Cardiac muscle cell (in vitro differentiated cells and primary cell): ENCODE measurements around the gene ZCCHC12. TPM values are rescaled to one million over a fixed set of nuclear protein-coding genes. Genes with fewer than 3 reads are reported as not detected.
A peak's percentile ranks its signal among the peaks of the same experiment; 100 is the strongest.

ENCODE experiments used
- DNase-seq, 2 donors: peaks; one replicate each; pipeline versions ENCODE4 v3.0.0 to v3.0.0-alpha.2; 2010 to 2017; ENCODE audit warnings: low read depth in 1 of 2, low spot score in 1 of 2
- H3K27ac ChIP-seq: fragments of 200-600 bp; sonication (generic); 2 replicates; pipeline ENCODE4 v1.5.1; 2016
- H3K27me3 ChIP-seq: fragments of 200-600 bp; sonication (generic); 2 replicates; pipeline ENCODE4 v1.6.0; 2016; ENCODE audit warnings: control low read depth
- H3K36me3 ChIP-seq: fragments of 200-600 bp; sonication (generic); 2 replicates; pipeline ENCODE4 v1.5.1; 2016; ENCODE audit warnings: control low read depth
- H3K4me1 ChIP-seq: fragments of 200-600 bp; sonication (generic); 2 replicates; pipeline ENCODE4 v1.8.1; 2017; ENCODE audit warnings: low read depth, mild to moderate bottlenecking, mixed run types
- H3K4me3 ChIP-seq: fragments of 200-600 bp; sonication (generic); 2 replicates; pipeline ENCODE4 v1.5.1; 2016; ENCODE audit warnings: mild to moderate bottlenecking
- H3K9me3 ChIP-seq: fragments of 200-600 bp; sonication (generic); 2 replicates; pipeline ENCODE4 v1.5.1; 2017; ENCODE audit warnings: low read depth, mild to moderate bottlenecking, control low read depth
- polyA plus RNA-seq: library from polyadenylated mRNA; unstranded; fragments of >200 nt; fragmentation: Nextera tagmentation; extraction: Ambion mirVana; gene quantifications from 2 replicates; pipeline ENCODE4 v1.2.1, GENCODE V29; 2016
- total RNA-seq: library from RNA; depleted of rRNA; stranded (reverse); fragments of >200 nt; gene quantifications from 2 replicates; pipeline ENCODE4 v1.2.3, GENCODE V29; 2016
- TF ChIP-seq, protein P1 (sequence below): IDR thresholded peaks from 2 replicates; pipeline ENCODE4 v1.5.1; 2012; ENCODE audit warnings: low read depth, mild to moderate bottlenecking, low read length

ZCCHC12 gene
- total and polyA plus RNA-seq, 2 experiments from 2014 or later: 1.1 to 2.5 TPM

DNA sequence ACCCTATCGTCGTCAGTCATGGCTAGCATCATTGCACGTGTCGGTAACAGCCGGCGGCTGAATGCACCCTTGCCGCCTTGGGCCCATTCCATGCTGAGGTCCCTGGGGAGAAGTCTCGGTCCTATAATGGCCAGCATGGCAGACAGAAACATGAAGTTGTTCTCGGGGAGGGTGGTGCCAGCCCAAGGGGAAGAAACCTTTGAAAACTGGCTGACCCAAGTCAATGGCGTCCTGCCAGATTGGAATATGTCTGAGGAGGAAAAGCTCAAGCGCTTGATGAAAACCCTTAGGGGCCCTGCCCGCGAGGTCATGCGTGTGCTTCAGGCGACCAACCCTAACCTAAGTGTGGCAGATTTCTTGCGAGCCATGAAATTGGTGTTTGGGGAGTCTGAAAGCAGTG, 1.6 kb downstream of the ZCCHC12 start:
- DNase-seq: no peak
- Histone ChIP-seq H3K9me3 (no peaks in the 10 kb centered on the region), H3K36me3 (no peaks in the 10 kb centered on the region), H3K4me1 (no peaks in the 10 kb centered on the region), H3K27ac (no peak overlapping the region), H3K4me3 (no peak overlapping the region), H3K27me3 (peaks cover 54% of the 10 kb centered on the region)
- TF ChIP-seq, protein P1, sequence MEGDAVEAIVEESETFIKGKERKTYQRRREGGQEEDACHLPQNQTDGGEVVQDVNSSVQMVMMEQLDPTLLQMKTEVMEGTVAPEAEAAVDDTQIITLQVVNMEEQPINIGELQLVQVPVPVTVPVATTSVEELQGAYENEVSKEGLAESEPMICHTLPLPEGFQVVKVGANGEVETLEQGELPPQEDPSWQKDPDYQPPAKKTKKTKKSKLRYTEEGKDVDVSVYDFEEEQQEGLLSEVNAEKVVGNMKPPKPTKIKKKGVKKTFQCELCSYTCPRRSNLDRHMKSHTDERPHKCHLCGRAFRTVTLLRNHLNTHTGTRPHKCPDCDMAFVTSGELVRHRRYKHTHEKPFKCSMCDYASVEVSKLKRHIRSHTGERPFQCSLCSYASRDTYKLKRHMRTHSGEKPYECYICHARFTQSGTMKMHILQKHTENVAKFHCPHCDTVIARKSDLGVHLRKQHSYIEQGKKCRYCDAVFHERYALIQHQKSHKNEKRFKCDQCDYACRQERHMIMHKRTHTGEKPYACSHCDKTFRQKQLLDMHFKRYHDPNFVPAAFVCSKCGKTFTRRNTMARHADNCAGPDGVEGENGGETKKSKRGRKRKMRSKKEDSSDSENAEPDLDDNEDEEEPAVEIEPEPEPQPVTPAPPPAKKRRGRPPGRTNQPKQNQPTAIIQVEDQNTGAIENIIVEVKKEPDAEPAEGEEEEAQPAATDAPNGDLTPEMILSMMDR: no peak

DNA sequence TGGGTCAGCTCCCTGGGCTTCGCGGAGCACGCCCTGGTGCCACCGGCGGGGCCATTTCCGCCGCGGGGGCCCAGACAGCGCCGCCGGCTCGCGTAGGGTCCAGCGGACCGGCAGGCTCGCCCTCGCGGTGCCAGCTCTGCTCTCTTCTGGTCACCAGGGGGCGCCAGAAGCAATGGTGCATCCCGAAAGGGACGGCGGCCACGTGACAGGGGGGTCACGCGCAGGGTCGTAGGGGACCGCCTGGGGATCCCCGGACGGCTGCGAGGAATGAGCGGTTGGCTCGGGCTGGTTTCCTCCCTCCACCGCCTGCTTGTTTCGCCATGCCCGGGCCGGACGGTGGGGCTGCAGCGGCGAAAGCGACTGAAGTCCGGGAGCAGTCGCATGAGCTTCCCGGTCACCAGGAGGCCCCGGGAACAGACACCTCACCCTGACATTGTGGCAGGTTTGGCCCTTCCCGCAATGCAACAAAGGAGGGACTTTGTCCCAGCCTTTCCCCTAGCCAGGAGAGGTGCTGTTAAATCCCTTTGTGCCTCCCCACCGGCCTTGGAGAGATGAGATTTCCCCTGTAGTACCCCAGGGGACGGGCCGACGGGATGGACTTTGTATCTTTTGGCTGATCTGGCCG, 15.8 kb downstream of the ZCCHC12 start:
- peak; percentile 65 to 71 for DNase-seq
- H3K9me3 ChIP-seq: no peaks in the 10 kb centered on the region
- no peak overlapping the region for H3K27ac ChIP-seq
- no peaks in the 10 kb centered on the region for H3K36me3 ChIP-seq
- TF ChIP-seq, protein P1: peak; percentile 50
- no peaks in the 10 kb centered on the region for H3K27me3 ChIP-seq
- H3K4me3 ChIP-seq: peak overlapping the region; percentile 26
- H3K4me1 ChIP-seq: no peaks in the 10 kb centered on the region

DNA sequence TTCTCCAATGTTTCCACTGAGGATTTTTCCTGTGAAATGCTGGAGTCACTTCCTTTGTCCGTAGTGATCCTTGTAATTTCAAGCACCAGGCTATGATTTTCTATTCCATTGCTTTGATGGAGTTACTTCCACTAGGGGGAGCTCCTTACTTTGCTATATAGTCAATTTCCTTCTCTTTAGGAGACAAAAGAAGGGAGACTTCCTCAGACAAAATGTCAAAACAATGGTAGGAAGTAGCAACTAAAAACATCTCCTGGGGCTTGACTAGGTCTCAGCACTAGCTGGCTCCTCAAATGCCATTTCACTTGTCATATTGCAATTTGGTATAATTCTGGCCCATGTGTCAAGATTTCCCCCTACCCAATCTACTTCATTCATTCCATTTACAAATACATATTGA, 24.1 kb downstream of the ZCCHC12 start:
- peak; percentile 61 to 68 for DNase-seq
- TF ChIP-seq, protein P1: peak; percentile 60

DNA sequence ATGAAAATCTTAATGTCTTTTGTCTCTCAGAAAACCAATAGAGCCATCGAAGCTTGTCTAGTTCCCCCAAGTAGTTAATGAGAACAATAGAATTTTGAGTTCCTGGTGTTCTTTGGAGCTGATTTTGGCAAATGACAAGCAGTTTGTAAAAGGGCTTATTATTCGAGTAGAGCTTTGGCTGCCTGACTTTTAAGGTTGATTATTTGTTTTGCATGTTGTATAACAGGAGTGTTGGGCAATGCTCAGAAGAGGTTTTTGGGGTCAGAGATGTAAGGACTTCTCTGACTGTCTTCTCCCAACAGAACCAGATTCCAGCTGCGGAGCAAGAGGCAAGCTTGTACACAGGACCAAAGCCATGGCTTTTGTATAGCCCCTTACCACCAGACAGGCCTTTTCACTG, 30.0 kb downstream of the ZCCHC12 start:
- H3K36me3 ChIP-seq: no peaks in the 10 kb centered on the region
- TF ChIP-seq, protein P1: no peak
- H3K27me3 ChIP-seq: no peaks in the 10 kb centered on the region

More for the DNA sequence above, 24.1 kb downstream of the ZCCHC12 start:
- Histone ChIP-seq H3K36me3 (no peaks in the 10 kb centered on the region), H3K27ac (no peak overlapping the region), H3K9me3 (no peaks in the 10 kb centered on the region), H3K27me3 (no peaks in the 10 kb centered on the region), H3K4me1 (no peaks in the 10 kb centered on the region), H3K4me3 (no peak overlapping the region)

DNA sequence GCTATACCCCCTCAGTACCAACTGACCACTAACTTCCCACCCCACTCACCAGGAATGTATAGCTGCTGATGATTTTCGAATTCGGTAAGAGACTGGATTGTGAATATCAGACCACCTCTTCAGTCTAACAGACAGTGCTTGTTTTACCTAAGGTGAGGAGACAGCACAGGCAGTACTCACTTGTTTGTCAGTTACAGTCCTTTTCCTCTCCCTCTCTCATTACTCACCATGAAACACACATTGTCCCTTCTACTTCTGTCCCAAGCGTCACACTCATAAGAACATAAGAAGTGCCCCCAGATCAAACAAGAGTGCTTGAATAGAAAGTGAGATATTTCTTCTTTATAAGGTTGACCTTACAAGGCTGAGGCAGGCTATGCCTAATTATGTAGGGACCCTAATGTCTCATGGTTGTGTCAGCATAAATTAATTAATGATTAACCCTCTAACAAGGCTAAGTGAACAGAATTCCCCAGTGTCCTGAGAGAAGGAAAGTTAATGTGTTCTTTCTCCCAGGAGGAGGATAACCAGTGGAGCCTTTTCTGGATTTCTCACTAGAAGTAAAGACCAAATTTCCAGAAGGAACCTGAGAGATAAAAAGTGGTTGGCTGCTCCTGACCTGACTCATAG, 32.2 kb downstream of the ZCCHC12 start:
- Histone ChIP-seq H3K27ac (no peak overlapping the region), H3K27me3 (no peaks in the 10 kb centered on the region), H3K4me3 (no peak overlapping the region), H3K36me3 (no peaks in the 10 kb centered on the region), H3K9me3 (no peaks in the 10 kb centered on the region), H3K4me1 (no peaks in the 10 kb centered on the region)
- DNase-seq: no peak
- TF ChIP-seq, protein P1: no peak

More for the DNA sequence above, 30.0 kb downstream of the ZCCHC12 start:
- no peak overlapping the region for H3K4me3 ChIP-seq
- no peaks in the 10 kb centered on the region for H3K9me3 ChIP-seq
- no peak overlapping the region for H3K27ac ChIP-seq
- DNase-seq: no peak
- no peaks in the 10 kb centered on the region for H3K4me1 ChIP-seq
